ENCODE data around the gene VAMP8. TPM values are rescaled to one million over a fixed set of nuclear protein-coding genes. Genes with fewer than 3 reads are reported as not detected.

Gene VAMP8
- total RNA-seq, 1 donor from 2014 or later = 51.0 TPM

GRCh38 chr2:85566265-85566664, 11.1 kb upstream of the VAMP8 start:
- peaks cover 15% of the 10 kb centered on the region for H3K27me3 Mint-ChIP-seq (ENCODE audit: low read depth)
- H3K27ac Mint-ChIP-seq = no peak overlapping the region
- no peak for DNase-seq (ENCODE audit: low spot score in 2 of 2, unreplicated experiment in 2 of 2)
- H3K9me3 Mint-ChIP-seq = no peaks in the 10 kb centered on the region
- no peak for TF ChIP-seq CTCF (IDR thresholded peaks at IDR 0.05; ENCODE audit: unreplicated experiment)
- no peaks in the 10 kb centered on the region for H3K36me3 Mint-ChIP-seq
- peaks cover 5% of the 10 kb centered on the region for H3K4me1 Mint-ChIP-seq
- H3K4me3 Mint-ChIP-seq = no peak overlapping the region

GRCh38 chr2:85575739-85576138, 1.6 kb upstream of the VAMP8 start:
- Mint-ChIP-seq H3K4me3 (no peak overlapping the region), H3K27ac (peak overlapping the region; percentile 16), H3K36me3 (peaks cover 3% of the 10 kb centered on the region), H3K4me1 (peaks cover 42% of the 10 kb centered on the region), H3K27me3 (ENCODE audit: low read depth) (peaks cover 13% of the 10 kb centered on the region), H3K9me3 (no peaks in the 10 kb centered on the region)
- no peak for DNase-seq (ENCODE audit: low spot score in 2 of 2, unreplicated experiment in 2 of 2)
- TF ChIP-seq CTCF (IDR thresholded peaks at IDR 0.05; ENCODE audit: unreplicated experiment) = no peak

GRCh38 chr2:85577063-85577385, 362 bp upstream of the VAMP8 start:
- peak overlapping the region; percentile 79 for H3K4me3 Mint-ChIP-seq
- H3K36me3 Mint-ChIP-seq = peaks cover 7% of the 10 kb centered on the region
- no peaks in the 10 kb centered on the region for H3K9me3 Mint-ChIP-seq
- peak overlapping the region; percentile 96 for H3K27ac Mint-ChIP-seq
- no peak for TF ChIP-seq CTCF (IDR thresholded peaks at IDR 0.05; ENCODE audit: unreplicated experiment)
- H3K27me3 Mint-ChIP-seq (ENCODE audit: low read depth) = peaks cover 5% of the 10 kb centered on the region
- H3K4me1 Mint-ChIP-seq = peaks cover 42% of the 10 kb centered on the region
- no peak for DNase-seq (ENCODE audit: low spot score in 2 of 2, unreplicated experiment in 2 of 2)

GRCh38 chr2:85578243-85579180, 1.1 kb downstream of the VAMP8 start:
- H3K27me3 Mint-ChIP-seq (ENCODE audit: low read depth) = no peaks in the 10 kb centered on the region
- peaks cover 42% of the 10 kb centered on the region for H3K4me1 Mint-ChIP-seq
- H3K9me3 Mint-ChIP-seq = no peaks in the 10 kb centered on the region
- TF ChIP-seq CTCF (IDR thresholded peaks at IDR 0.05; ENCODE audit: unreplicated experiment) = no peak
- H3K27ac Mint-ChIP-seq = peak overlapping the region; percentile 96
- H3K36me3 Mint-ChIP-seq = peaks cover 7% of the 10 kb centered on the region
- peak overlapping the region; percentile 79 for H3K4me3 Mint-ChIP-seq
- no peak for DNase-seq (ENCODE audit: low spot score in 2 of 2, unreplicated experiment in 2 of 2)

- Mint-ChIP-seq H3K27me3 (ENCODE audit: low read depth) (no peaks in the 10 kb centered on the region), H3K36me3 (peaks cover 7% of the 10 kb centered on the region), H3K9me3 (no peaks in the 10 kb centered on the region), H3K4me1 (peaks cover 42% of the 10 kb centered on the region), H3K27ac (peak overlapping the region; percentile 96), H3K4me3 (peak overlapping the region; percentile 79)
- TF ChIP-seq CTCF (IDR thresholded peaks at IDR 0.05; ENCODE audit: unreplicated experiment) = no peak
- DNase-seq (ENCODE audit: low spot score in 2 of 2, unreplicated experiment in 2 of 2) = no peak
Observed at GRCh38 chr2:85579266-85579935, 2.0 kb downstream of the VAMP8 start.

All from mesothelial cell of epicardium (in vitro differentiated cells).